DMS 273 (cell line): Measurements from ENCODE around the gene USH2A.

ENCODE experiments used
- DNase-seq: peaks from one replicate; lab custom pipeline; 2025; ENCODE audit not compliant: unreplicated experiment; lab: John Stamatoyannopoulos, UW

Gene USH2A

GRCh38 chr1:215744419-215744818 lies 678.8 kb downstream of the USH2A start:
- DNase-seq = no peak

GRCh38 chr1:215739025-215739424 lies 684.2 kb downstream of the USH2A start:
- no peak for DNase-seq

GRCh38 chr1:215731699-215732098 lies 691.5 kb downstream of the USH2A start:
- DNase-seq = no peak

GRCh38 chr1:215730600-215730999 lies 692.6 kb downstream of the USH2A start:
- DNase-seq = no peak

- no peak for DNase-seq
These were observed 695.1 kb downstream of the USH2A start for GRCh38 chr1:215728169-215728568.

GRCh38 chr1:215720126-215720525 lies 703.1 kb downstream of the USH2A start:
- peak; percentile 26 for DNase-seq

- DNase-seq = no peak
These were observed 703.7 kb downstream of the USH2A start for GRCh38 chr1:215719552-215719951.

- DNase-seq = no peak
These were observed 704.5 kb downstream of the USH2A start for GRCh38 chr1:215718575-215719287.

- no peak for DNase-seq
These were observed 705.4 kb downstream of the USH2A start for GRCh38 chr1:215717677-215718426.

- DNase-seq = no peak
These were observed 712.4 kb downstream of the USH2A start for GRCh38 chr1:215710899-215711225.

- DNase-seq = peak; percentile 91
These were observed 713.0 kb downstream of the USH2A start for GRCh38 chr1:215710036-215710898.

- no peak for DNase-seq
These were observed 719.0 kb downstream of the USH2A start for GRCh38 chr1:215704089-215704860.

- peak; percentile 58 for DNase-seq
These were observed 741.0 kb downstream of the USH2A start for GRCh38 chr1:215682232-215682631.

- DNase-seq = no peak
These were observed 742.2 kb downstream of the USH2A start for GRCh38 chr1:215681041-215681440.

- DNase-seq = no peak
These were observed 744.0 kb downstream of the USH2A start for GRCh38 chr1:215679231-215679630.

- no peak for DNase-seq
These were observed 746.1 kb downstream of the USH2A start for GRCh38 chr1:215677112-215677511.

GRCh38 chr1:215673943-215674342 lies 749.3 kb downstream of the USH2A start:
- DNase-seq = no peak

GRCh38 chr1:215672482-215672881 lies 750.8 kb downstream of the USH2A start:
- DNase-seq = no peak

GRCh38 chr1:215669806-215670491 lies 753.3 kb downstream of the USH2A start:
- no peak for DNase-seq

- DNase-seq = no peak
These were observed 755.5 kb downstream of the USH2A start for GRCh38 chr1:215667761-215668160.
